HCT116 (cell line): ENCODE measurements around the gene PPP1R15A. TPM values are rescaled to one million over a fixed set of nuclear protein-coding genes. Genes with fewer than 3 reads are reported as not detected.

Experiments used
- ATAC-seq: fragments of 200-7000 bp; cut with Tn5 transposase; 2 replicates; pipeline ENCODE4 v1.9.1; 2020; ENCODE audit warnings: mild to moderate bottlenecking, moderate library complexity
- BruUV-seq: library from RNA; stranded (reverse); fragments of 400-500 nt; replicated peaks from 2 replicates; lab custom pipeline; 2021; lab: Mats Ljungman, UMichigan
- CTCF ChIA-PET: fragments of 300-600 bp; sonication (Branson Sonifier 250); formaldehyde crosslinking; loops from one replicate; lab custom pipeline; 2021; ENCODE audit warnings: antibody characterized with exemption; lab: Charles Lee
- POLR2A ChIA-PET: fragments of 300-600, 350-600 bp; sonication (Branson Sonifier 250); formaldehyde crosslinking; loops from one replicate; lab custom pipeline; 2021; ENCODE audit warnings: antibody characterized with exemption; lab: Charles Lee
- RAD21 ChIA-PET, 2 experiments: fragments of 300-600 bp; sonication (Branson Sonifier 250); formaldehyde crosslinking; loops; one replicate each; lab custom pipeline; 2023; ENCODE audit warnings: low total read pairs in 2 of 2; ENCODE audit not compliant: uncharacterized antibody in 2 of 2, unreplicated experiment in 2 of 2, low non-redundant PET in 1 of 2; lab: Charles Lee
- DNase-seq: peaks from one replicate; pipeline ENCODE4 v3.0.0-alpha.2; 2010; ENCODE audit warnings: low read depth, low spot score
- H2AFZ ChIP-seq: fragments of 200-600 bp; shearing (Covaris generic), sonication (generic); 2 replicates; pipeline ENCODE4 v1.6.1; 2017; ENCODE audit warnings: low read depth, mixed run types, mixed read lengths, antibody characterized with exemption, low read length; ENCODE audit not compliant: poor library complexity, severe bottlenecking
- H3K27ac ChIP-seq: 2 replicates; pipeline ENCODE4 v1.5.1; 2012; ENCODE audit warnings: low read depth, low read length
- H3K27me3 ChIP-seq: fragments of 200-600 bp; sonication (generic); 2 replicates; pipeline ENCODE4 v1.6.1; 2016; ENCODE audit warnings: mixed run types, low read length, mixed read lengths; ENCODE audit not compliant: insufficient read depth
- H3K36me3 ChIP-seq, 2 experiments: fragments of 200-500 bp in 1 of 2; fragments of 200-600 bp in 1 of 2; sonication (Bioruptor generic) in 1 of 2; sonication (generic) in 1 of 2; 2 replicates each; pipeline versions ENCODE4 v1.5.1 to v1.6.1; 2014 to 2016; ENCODE audit warnings: low read length in 2 of 2, inconsistent platforms in 1 of 2, mixed read lengths in 1 of 2, mixed run types in 1 of 2; ENCODE audit not compliant: insufficient read depth in 2 of 2, control insufficient read depth in 1 of 2
- H3K4me1 ChIP-seq, 2 experiments: fragments of 200-600 bp in 1 of 2; sonication (generic) in 1 of 2; 2 replicates each; pipeline versions ENCODE4 v1.5.1 to v1.6.1; 2012 to 2017; ENCODE audit warnings: low read length in 2 of 2, inconsistent platforms in 1 of 2, mild to moderate bottlenecking in 1 of 2, mixed read lengths in 1 of 2, mixed run types in 1 of 2, moderate library complexity in 1 of 2; ENCODE audit not compliant: insufficient read depth in 2 of 2, control insufficient read depth in 1 of 2
- H3K4me2 ChIP-seq: fragments of 200-600 bp; sonication (generic); 2 replicates; pipeline ENCODE4 v1.6.1; 2017; ENCODE audit warnings: mixed run types, low read length, mixed read lengths
- H3K4me3 ChIP-seq, 2 experiments: fragments of 200-600 bp in 1 of 2; sonication (generic) in 1 of 2; replicated peaks in 1 of 2; 2 replicates each; pipeline ENCODE4 v1.5.1; 2011 to 2016; ENCODE audit warnings: low read length in 2 of 2, control low read depth in 1 of 2, low read depth in 1 of 2, mild to moderate bottlenecking in 1 of 2, mixed read lengths in 1 of 2, mixed run types in 1 of 2
- H3K79me2 ChIP-seq: fragments of 200-600 bp; sonication (generic); 2 replicates; pipeline ENCODE4 v1.6.1; 2017; ENCODE audit warnings: mild to moderate bottlenecking, mixed run types, low read length, moderate library complexity, mixed read lengths; ENCODE audit not compliant: insufficient read depth
- H3K9ac ChIP-seq: fragments of 200-600 bp; sonication (generic); 2 replicates; pipeline ENCODE4 v1.6.1; 2016; ENCODE audit warnings: low read length, mixed read lengths
- H3K9me2 ChIP-seq: fragments of 200-600 bp; sonication (generic), shearing (Covaris generic); 2 replicates; pipeline ENCODE4 v1.6.1; 2017; ENCODE audit warnings: mixed run types, mild to moderate bottlenecking, moderate library complexity; ENCODE audit not compliant: insufficient read depth
- H3K9me3 ChIP-seq, 2 experiments: fragments of 200-500 bp in 1 of 2; fragments of 200-600 bp in 1 of 2; sonication (Bioruptor generic) in 1 of 2; sonication (generic) in 1 of 2; 2 replicates each; pipeline ENCODE4 v1.6.1; 2014 to 2017; ENCODE audit warnings: low read length in 2 of 2, mixed read lengths in 2 of 2, inconsistent platforms in 1 of 2, low read depth in 1 of 2, mild to moderate bottlenecking in 1 of 2, mixed run types in 1 of 2, moderate library complexity in 1 of 2; ENCODE audit not compliant: control insufficient read depth in 1 of 2, insufficient read depth in 1 of 2
- H4K20me1 ChIP-seq: fragments of 200-600 bp; sonication (generic), shearing (Covaris generic); 2 replicates; pipeline ENCODE4 v1.6.1; 2017; ENCODE audit warnings: mixed run types, mild to moderate bottlenecking, moderate library complexity; ENCODE audit not compliant: insufficient read depth
- CEBPB ChIP-seq: IDR thresholded peaks from 2 replicates; pipeline ENCODE4 v1.6.1; 2012; ENCODE audit warnings: low read depth
- ELF1 ChIP-seq: IDR thresholded peaks from 2 replicates; pipeline ENCODE4 v1.6.1; 2012; ENCODE audit warnings: low read depth, borderline replicate concordance
- FOSL1 ChIP-seq: IDR thresholded peaks from 2 replicates; pipeline ENCODE4 v1.6.1; 2012; ENCODE audit warnings: low read depth
- SIN3A ChIP-seq: IDR thresholded peaks from 2 replicates; pipeline ENCODE4 v1.6.1; 2012; ENCODE audit warnings: low read depth
- SRF ChIP-seq: IDR thresholded peaks from 2 replicates; pipeline ENCODE4 v1.6.1; 2012; ENCODE audit warnings: low read depth
- ZNF274 ChIP-seq: fragments of 200-500 bp; sonication (Bioruptor generic); IDR thresholded peaks from 2 replicates; pipeline ENCODE4 v1.6.1; 2014; ENCODE audit warnings: mild to moderate bottlenecking, low read depth, low read length, inconsistent platforms
- intact Hi-C: fragments of 100-400 bp; cut with micrococcal nuclease; formaldehyde crosslinking; loops from 2 replicates; pipeline ENCODE4 v1.10.0; 2022
- total RNA-seq: library from RNA; stranded (reverse); gene quantifications from one replicate; pipeline ENCODE4 v1.2.1, GENCODE V29; 2021; ENCODE audit not compliant: unreplicated experiment
- TF ChIP-seq, protein P1 (sequence below), 3 experiments: fragments of 200-600 bp in 1 of 3; sonication (generic) in 1 of 3; IDR thresholded peaks in 2 of 3; conservative IDR thresholded peaks in 1 of 3; 2 replicates each; pipeline ENCODE4 v1.5.1; 2012 to 2017; ENCODE audit warnings: low read depth in 2 of 3, low read length in 2 of 3, antibody characterized with exemption in 1 of 3, borderline replicate concordance in 1 of 3, control low read depth in 1 of 3, mild to moderate bottlenecking in 1 of 3, mixed read lengths in 1 of 3, mixed run types in 1 of 3, moderate library complexity in 1 of 3; ENCODE audit not compliant: insufficient read depth in 1 of 3
- TF ChIP-seq, protein P2 (sequence below): IDR thresholded peaks from 2 replicates; pipeline ENCODE4 v1.6.1; 2011; ENCODE audit warnings: mild to moderate bottlenecking, low read length, moderate library complexity; ENCODE audit not compliant: insufficient replicate concordance; ENCODE audit errors: extremely low read depth
- TF ChIP-seq, protein P3 (sequence below): IDR thresholded peaks from 2 replicates; pipeline ENCODE4 v1.6.1; 2012

PPP1R15A gene
- total RNA-seq, 1 experiment from 2014 or later = 50.3 TPM

DNA sequence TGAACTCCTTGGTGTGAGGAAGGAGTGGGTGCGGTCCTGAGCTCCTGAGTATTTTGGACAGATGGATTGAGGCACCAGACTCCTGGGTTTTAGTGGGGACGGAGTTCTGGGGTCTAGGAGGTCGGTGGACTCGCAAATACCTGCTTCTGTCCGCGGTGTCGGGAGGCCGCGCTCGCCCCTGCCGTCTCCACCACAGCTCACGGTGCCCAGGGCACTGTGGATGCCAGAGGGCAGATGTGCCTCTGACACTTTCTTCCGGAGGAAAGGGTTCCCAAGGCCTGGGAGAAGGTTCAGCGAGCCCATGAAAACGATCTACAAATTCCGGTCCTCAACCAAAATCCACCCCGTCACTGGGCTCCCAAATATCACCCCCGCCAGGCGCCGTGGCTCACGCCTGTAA lies 23.0 kb downstream of the PPP1R15A start:
- Histone ChIP-seq H3K27ac (no peak overlapping the region), H3K27me3 (no peaks in the 10 kb centered on the region), H3K79me2 (peaks cover under 1% of the 10 kb centered on the region; the same call in 1 of the 2 replicates), H3K36me3 (no peaks in the 10 kb centered on the region), H3K9me3 (no peaks in the 10 kb centered on the region), H3K4me1 (peaks cover 3 to 19% of the 10 kb centered on the region in 2 experiments; a peak in 3 of 4 replicates), H3K9ac (no peak overlapping the region), H2AFZ (no peak overlapping the region), H3K4me2 (no peak overlapping the region), H3K4me3 (no peak overlapping the region), H4K20me1 (no peaks in the 10 kb centered on the region), H3K9me2 (no peaks in the 10 kb centered on the region)
- intact Hi-C loops = no loop called here
- ChIA-PET RAD21 (no interaction called here), CTCF (no interaction called here), POLR2A (interaction anchor here (1.0 kb wide), 1 partner anchor 20 kb away, joined by 3 read pairs; no protein-coding TSS in a partner anchor)
- DNase-seq (no peak), ATAC-seq (no peak)
- TF ChIP-seq SIN3A (no peak), CEBPB (no peak), SRF (no peak), ELF1 (no peak), FOSL1 (no peak)
- TF ChIP-seq, protein P1, sequence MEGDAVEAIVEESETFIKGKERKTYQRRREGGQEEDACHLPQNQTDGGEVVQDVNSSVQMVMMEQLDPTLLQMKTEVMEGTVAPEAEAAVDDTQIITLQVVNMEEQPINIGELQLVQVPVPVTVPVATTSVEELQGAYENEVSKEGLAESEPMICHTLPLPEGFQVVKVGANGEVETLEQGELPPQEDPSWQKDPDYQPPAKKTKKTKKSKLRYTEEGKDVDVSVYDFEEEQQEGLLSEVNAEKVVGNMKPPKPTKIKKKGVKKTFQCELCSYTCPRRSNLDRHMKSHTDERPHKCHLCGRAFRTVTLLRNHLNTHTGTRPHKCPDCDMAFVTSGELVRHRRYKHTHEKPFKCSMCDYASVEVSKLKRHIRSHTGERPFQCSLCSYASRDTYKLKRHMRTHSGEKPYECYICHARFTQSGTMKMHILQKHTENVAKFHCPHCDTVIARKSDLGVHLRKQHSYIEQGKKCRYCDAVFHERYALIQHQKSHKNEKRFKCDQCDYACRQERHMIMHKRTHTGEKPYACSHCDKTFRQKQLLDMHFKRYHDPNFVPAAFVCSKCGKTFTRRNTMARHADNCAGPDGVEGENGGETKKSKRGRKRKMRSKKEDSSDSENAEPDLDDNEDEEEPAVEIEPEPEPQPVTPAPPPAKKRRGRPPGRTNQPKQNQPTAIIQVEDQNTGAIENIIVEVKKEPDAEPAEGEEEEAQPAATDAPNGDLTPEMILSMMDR (IDR thresholded peaks at IDR 0.05 in 2 of 3, conservative IDR thresholded peaks at IDR 0.05 in 1 of 3; ENCODE audit: borderline replicate concordance in 1 of 3, insufficient read depth in 1 of 3, low read depth in 2 of 3, low read length in 2 of 3) = no peak
- no TSS peak for BruUV-seq

DNA sequence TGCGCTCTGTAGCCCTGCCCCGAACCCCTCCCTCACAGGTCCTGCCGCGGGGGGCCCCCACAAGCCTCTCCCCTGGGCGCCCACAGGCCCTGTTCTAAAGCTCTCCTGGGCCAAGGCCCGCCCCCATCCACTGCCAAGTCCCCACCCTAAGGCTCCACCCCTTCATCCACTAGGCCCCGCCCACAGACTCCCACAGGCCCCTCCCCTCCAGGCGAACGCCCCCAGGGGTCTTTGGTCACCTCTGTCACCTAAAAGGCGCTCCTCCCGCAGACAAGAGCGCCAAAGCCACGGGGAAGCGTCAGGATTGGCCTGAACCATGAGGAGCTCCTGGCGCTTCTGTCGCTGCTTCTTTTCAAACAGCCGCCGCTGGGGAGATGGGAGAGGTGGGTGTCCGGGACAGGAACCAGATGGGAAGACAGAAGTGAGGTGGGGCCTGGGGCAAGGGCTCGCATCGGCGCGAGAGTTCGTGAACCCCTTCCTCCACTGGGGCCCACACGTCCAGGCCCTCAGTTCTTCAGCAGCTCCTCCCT lies 24.0 kb downstream of the PPP1R15A start:
- ATAC-seq = peak; percentile 55
- Histone ChIP-seq H3K9me3 (no peaks in the 10 kb centered on the region), H3K27me3 (no peaks in the 10 kb centered on the region), H3K9ac (no peak overlapping the region)
- TF ChIP-seq, protein P2, sequence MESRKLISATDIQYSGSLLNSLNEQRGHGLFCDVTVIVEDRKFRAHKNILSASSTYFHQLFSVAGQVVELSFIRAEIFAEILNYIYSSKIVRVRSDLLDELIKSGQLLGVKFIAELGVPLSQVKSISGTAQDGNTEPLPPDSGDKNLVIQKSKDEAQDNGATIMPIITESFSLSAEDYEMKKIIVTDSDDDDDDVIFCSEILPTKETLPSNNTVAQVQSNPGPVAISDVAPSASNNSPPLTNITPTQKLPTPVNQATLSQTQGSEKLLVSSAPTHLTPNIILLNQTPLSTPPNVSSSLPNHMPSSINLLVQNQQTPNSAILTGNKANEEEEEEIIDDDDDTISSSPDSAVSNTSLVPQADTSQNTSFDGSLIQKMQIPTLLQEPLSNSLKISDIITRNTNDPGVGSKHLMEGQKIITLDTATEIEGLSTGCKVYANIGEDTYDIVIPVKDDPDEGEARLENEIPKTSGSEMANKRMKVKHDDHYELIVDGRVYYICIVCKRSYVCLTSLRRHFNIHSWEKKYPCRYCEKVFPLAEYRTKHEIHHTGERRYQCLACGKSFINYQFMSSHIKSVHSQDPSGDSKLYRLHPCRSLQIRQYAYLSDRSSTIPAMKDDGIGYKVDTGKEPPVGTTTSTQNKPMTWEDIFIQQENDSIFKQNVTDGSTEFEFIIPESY = no peak
- TF ChIP-seq, protein P3, sequence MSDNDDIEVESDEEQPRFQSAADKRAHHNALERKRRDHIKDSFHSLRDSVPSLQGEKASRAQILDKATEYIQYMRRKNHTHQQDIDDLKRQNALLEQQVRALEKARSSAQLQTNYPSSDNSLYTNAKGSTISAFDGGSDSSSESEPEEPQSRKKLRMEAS = no peak
- no peak for TF ChIP-seq ZNF274
- no peak for TF ChIP-seq CEBPB
- TF ChIP-seq, all 23 proteins: peak for 0
- no peaks in the 10 kb centered on the region for H3K9me2 ChIP-seq
- H3K27ac ChIP-seq = no peak overlapping the region
- ChIA-PET RAD21 (interaction anchor here in 1 of 2 experiments (0.6 kb wide), 1 partner anchor 108 kb away, joined by 5 read pairs; no protein-coding TSS in a partner anchor), CTCF (interaction anchor here (2.0 kb wide), 1 partner anchor 53 kb away, joined by 4 read pairs; no protein-coding TSS in a partner anchor), POLR2A (interaction anchor here (1.0 kb wide), 1 partner anchor 21 kb away, joined by 3 read pairs; no protein-coding TSS in a partner anchor)
- intact Hi-C loops = no loop called here
- H4K20me1 ChIP-seq = no peaks in the 10 kb centered on the region
- peaks cover 10% of the 10 kb centered on the region; the same call in 1 of the 2 replicates for H3K79me2 ChIP-seq
- no peak overlapping the region for H3K4me3 ChIP-seq
- peaks cover 3 to 23% of the 10 kb centered on the region in 2 experiments; a peak in 3 of 4 replicates for H3K4me1 ChIP-seq
- H3K4me2 ChIP-seq = peak overlapping the region; percentile 4; the same call in 1 of the 2 replicates
- no TSS peak for BruUV-seq
- no peak overlapping the region for H2AFZ ChIP-seq
- no peak for DNase-seq
- H3K36me3 ChIP-seq = no peaks in the 10 kb centered on the region
